ENCODE results near the gene CRK.

CRK gene

DNA sequence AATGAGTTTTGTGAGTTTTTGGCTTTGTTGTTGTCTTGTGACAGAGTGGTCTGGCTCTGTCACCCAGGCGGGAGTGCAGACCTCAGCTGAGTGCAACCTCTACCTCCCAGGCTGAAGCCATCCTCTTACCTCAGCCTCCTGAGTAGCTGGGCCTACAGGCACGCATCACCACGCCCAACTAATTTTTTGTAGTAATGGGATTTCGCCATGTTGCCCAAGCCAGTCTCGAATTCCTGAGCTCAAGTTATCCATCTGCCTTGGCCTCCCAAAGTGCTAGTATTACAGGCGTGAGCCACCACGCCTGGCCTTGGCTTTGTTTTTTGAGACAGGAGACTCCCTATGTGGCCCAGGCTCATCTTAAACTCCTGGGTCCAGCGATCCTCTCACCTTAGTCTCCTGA lies 15.1 kb downstream of the CRK start:
- TF ChIP-seq NFIC (IDR thresholded peaks at IDR 0.05) (no peak), EP300 (IDR thresholded peaks at IDR 0.05; ENCODE audit: borderline replicate concordance) (no peak), TEAD4 (IDR thresholded peaks at IDR 0.05) (no peak), YY1 (IDR thresholded peaks at IDR 0.05; ENCODE audit: low read depth) (no peak), TCF12 (IDR thresholded peaks at IDR 0.05; ENCODE audit: low read depth) (no peak), EGR1 (IDR thresholded peaks at IDR 0.05) (no peak), CREB1 (IDR thresholded peaks at IDR 0.05; ENCODE audit: low read depth) (no peak), CEBPB (IDR thresholded peaks at IDR 0.05) (no peak), FOXM1 (IDR thresholded peaks at IDR 0.05; ENCODE audit: borderline replicate concordance, low read depth) (no peak), TAF1 (IDR thresholded peaks at IDR 0.05; ENCODE audit: low read depth) (no peak), RAD21 (IDR thresholded peaks at IDR 0.05; ENCODE audit: low read depth) (no peak), ZBTB7A (IDR thresholded peaks at IDR 0.05; ENCODE audit: low read depth) (no peak)
- TF ChIP-seq, protein P1, sequence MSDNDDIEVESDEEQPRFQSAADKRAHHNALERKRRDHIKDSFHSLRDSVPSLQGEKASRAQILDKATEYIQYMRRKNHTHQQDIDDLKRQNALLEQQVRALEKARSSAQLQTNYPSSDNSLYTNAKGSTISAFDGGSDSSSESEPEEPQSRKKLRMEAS (IDR thresholded peaks at IDR 0.05), result no peak
- TF ChIP-seq, protein P2, sequence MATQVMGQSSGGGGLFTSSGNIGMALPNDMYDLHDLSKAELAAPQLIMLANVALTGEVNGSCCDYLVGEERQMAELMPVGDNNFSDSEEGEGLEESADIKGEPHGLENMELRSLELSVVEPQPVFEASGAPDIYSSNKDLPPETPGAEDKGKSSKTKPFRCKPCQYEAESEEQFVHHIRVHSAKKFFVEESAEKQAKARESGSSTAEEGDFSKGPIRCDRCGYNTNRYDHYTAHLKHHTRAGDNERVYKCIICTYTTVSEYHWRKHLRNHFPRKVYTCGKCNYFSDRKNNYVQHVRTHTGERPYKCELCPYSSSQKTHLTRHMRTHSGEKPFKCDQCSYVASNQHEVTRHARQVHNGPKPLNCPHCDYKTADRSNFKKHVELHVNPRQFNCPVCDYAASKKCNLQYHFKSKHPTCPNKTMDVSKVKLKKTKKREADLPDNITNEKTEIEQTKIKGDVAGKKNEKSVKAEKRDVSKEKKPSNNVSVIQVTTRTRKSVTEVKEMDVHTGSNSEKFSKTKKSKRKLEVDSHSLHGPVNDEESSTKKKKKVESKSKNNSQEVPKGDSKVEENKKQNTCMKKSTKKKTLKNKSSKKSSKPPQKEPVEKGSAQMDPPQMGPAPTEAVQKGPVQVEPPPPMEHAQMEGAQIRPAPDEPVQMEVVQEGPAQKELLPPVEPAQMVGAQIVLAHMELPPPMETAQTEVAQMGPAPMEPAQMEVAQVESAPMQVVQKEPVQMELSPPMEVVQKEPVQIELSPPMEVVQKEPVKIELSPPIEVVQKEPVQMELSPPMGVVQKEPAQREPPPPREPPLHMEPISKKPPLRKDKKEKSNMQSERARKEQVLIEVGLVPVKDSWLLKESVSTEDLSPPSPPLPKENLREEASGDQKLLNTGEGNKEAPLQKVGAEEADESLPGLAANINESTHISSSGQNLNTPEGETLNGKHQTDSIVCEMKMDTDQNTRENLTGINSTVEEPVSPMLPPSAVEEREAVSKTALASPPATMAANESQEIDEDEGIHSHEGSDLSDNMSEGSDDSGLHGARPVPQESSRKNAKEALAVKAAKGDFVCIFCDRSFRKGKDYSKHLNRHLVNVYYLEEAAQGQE (IDR thresholded peaks at IDR 0.05; ENCODE audit: low read depth), result no peak
- TF ChIP-seq, protein P3, sequence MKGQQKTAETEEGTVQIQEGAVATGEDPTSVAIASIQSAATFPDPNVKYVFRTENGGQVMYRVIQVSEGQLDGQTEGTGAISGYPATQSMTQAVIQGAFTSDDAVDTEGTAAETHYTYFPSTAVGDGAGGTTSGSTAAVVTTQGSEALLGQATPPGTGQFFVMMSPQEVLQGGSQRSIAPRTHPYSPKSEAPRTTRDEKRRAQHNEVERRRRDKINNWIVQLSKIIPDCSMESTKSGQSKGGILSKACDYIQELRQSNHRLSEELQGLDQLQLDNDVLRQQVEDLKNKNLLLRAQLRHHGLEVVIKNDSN (IDR thresholded peaks at IDR 0.05), result no peak

DNA sequence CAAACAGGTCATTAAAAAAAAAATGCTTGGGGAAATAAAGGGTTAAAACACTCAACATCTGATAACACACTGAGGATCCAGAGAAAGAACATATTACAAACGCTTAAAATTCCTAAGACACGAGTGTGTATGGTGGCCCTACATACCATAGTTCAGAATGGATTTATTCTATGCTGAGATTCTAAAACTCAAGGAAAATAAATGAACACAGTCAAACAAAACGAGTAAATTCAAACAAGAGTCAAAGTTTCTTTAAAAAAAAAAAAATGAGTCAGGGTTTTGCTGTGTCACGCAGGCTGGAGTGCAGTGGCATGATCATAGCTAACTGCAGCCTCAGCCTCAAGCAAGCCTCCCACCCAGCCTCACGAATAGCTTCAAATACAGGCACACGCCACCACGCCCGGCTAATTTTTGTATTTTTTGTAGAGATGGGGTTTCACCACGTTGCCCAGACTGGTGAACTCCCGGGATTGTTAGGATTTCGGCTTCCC lies 17.4 kb downstream of the CRK start:
- TF ChIP-seq ZBTB7A (IDR thresholded peaks at IDR 0.05; ENCODE audit: low read depth) (no peak), EGR1 (IDR thresholded peaks at IDR 0.05) (no peak), FOXM1 (IDR thresholded peaks at IDR 0.05; ENCODE audit: borderline replicate concordance, low read depth) (no peak), NFIC (IDR thresholded peaks at IDR 0.05) (no peak), TCF12 (IDR thresholded peaks at IDR 0.05; ENCODE audit: low read depth) (no peak), TEAD4 (IDR thresholded peaks at IDR 0.05) (no peak), CEBPB (IDR thresholded peaks at IDR 0.05) (no peak)

DNA sequence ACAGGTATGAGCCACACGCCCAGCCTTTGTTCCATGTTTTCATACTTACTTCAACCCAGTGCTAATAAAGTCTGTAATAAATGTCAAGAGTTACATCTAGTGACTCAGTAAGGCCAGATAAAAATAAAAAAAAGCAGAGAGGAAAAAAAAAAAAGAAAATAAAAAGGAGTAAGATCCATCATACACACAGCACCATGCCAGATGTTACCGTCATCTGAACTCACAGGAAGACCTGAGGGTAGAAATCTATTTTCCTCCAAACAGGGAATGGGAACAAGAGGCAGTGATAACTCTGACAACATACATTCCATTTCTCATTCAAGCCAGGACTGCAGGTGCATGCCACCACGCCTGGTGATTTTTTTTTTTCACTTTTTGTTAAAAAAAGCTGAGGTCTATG lies 20.7 kb downstream of the CRK start:
- TF ChIP-seq FOXM1 (IDR thresholded peaks at IDR 0.05; ENCODE audit: borderline replicate concordance, low read depth) (no peak), ZBTB7A (IDR thresholded peaks at IDR 0.05; ENCODE audit: low read depth) (no peak), CREB1 (IDR thresholded peaks at IDR 0.05; ENCODE audit: low read depth) (no peak), YY1 (IDR thresholded peaks at IDR 0.05; ENCODE audit: low read depth) (no peak), CEBPB (IDR thresholded peaks at IDR 0.05) (no peak), NFIC (IDR thresholded peaks at IDR 0.05) (no peak), EGR1 (IDR thresholded peaks at IDR 0.05) (no peak), RAD21 (IDR thresholded peaks at IDR 0.05; ENCODE audit: low read depth) (no peak), TAF1 (IDR thresholded peaks at IDR 0.05; ENCODE audit: low read depth) (no peak), EP300 (IDR thresholded peaks at IDR 0.05; ENCODE audit: borderline replicate concordance) (no peak), TCF12 (IDR thresholded peaks at IDR 0.05; ENCODE audit: low read depth) (no peak), TEAD4 (IDR thresholded peaks at IDR 0.05) (no peak)
- TF ChIP-seq, protein P2 (IDR thresholded peaks at IDR 0.05; ENCODE audit: low read depth), result no peak
- TF ChIP-seq, protein P1 (IDR thresholded peaks at IDR 0.05), result no peak
- TF ChIP-seq, protein P3 (IDR thresholded peaks at IDR 0.05), result no peak

DNA sequence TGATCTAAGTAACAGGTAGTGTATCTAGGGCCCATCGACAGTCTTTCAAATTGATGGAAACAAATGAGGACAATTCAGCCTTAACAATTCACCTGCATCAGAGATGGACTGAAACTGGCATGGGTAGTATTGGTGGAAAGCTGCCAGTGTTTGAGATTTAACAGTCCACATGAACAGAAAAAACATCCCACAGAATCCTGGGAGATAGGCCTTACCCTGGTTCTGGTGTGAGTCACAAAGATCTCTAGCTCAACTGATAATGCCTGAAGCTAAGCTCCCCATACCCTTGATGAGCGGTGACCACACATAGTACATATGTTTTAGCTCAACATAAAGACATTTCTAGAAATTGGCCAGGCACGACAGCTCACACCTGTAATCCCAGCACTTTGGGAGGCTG lies 21.9 kb downstream of the CRK start:
- TF ChIP-seq, protein P2 (IDR thresholded peaks at IDR 0.05; ENCODE audit: low read depth), result no peak
- TF ChIP-seq EP300 (IDR thresholded peaks at IDR 0.05; ENCODE audit: borderline replicate concordance), result no peak
- TF ChIP-seq CREB1 (IDR thresholded peaks at IDR 0.05; ENCODE audit: low read depth), result no peak
- TF ChIP-seq TAF1 (IDR thresholded peaks at IDR 0.05; ENCODE audit: low read depth), result no peak
- no peak for TF ChIP-seq YY1 (IDR thresholded peaks at IDR 0.05; ENCODE audit: low read depth)
- TF ChIP-seq TCF12 (IDR thresholded peaks at IDR 0.05; ENCODE audit: low read depth), result no peak
- no peak for TF ChIP-seq CEBPB (IDR thresholded peaks at IDR 0.05)
- TF ChIP-seq FOXM1 (IDR thresholded peaks at IDR 0.05; ENCODE audit: borderline replicate concordance, low read depth), result no peak
- no peak for TF ChIP-seq TEAD4 (IDR thresholded peaks at IDR 0.05)
- no peak for TF ChIP-seq NFIC (IDR thresholded peaks at IDR 0.05)
- no peak for TF ChIP-seq ZBTB7A (IDR thresholded peaks at IDR 0.05; ENCODE audit: low read depth)
- TF ChIP-seq, protein P3 (IDR thresholded peaks at IDR 0.05), result no peak
- no peak for TF ChIP-seq EGR1 (IDR thresholded peaks at IDR 0.05)
- TF ChIP-seq RAD21 (IDR thresholded peaks at IDR 0.05; ENCODE audit: low read depth), result no peak

Measured in Ishikawa (cell line).